Colonic mucosa (tissue), 4 donors: Measurements from ENCODE around the gene ACACA. TPM values are rescaled to one million over a fixed set of nuclear protein-coding genes. Genes with fewer than 3 reads are reported as not detected.

Source experiments
- DNase-seq: peaks from one replicate; pipeline ENCODE4 v3.0.0-alpha.2; 2020
- H3K27ac ChIP-seq: fragments of 200-600 bp; one replicate; pipeline ENCODE4 v1.8.0; 2021
- H3K27me3 ChIP-seq: fragments of 200-600 bp; one replicate; pipeline ENCODE4 v1.8.0; 2021
- H3K36me3 ChIP-seq: fragments of 200-600 bp; one replicate; pipeline ENCODE4 v1.8.0; 2021
- H3K4me1 ChIP-seq: fragments of 200-600 bp; one replicate; pipeline ENCODE4 v1.8.0; 2021; ENCODE audit warnings: mild to moderate bottlenecking
- H3K4me3 ChIP-seq: fragments of 200-600 bp; one replicate; pipeline ENCODE4 v1.8.0; 2021
- H3K9ac ChIP-seq, 2 donors: one replicate each; pipeline ENCODE4 v1.7.0; 2013; ENCODE audit warnings: control low read depth in 2 of 2, low read depth in 2 of 2, low read length in 2 of 2
- H3K9me3 ChIP-seq: fragments of 200-600 bp; one replicate; pipeline ENCODE4 v1.8.0; 2021
- intact Hi-C: fragments of 100-400 bp; cut with DNase I; formaldehyde crosslinking; loops from one replicate; pipeline ENCODE4 v1.14.1; 2022
- total RNA-seq, 2 donors: library from RNA; stranded (reverse); fragmentation: NEBNext Ultra II Directional in 1 of 2; extraction: Animal tissue kit (Norgen Biotek cat#: 25700) in 1 of 2; gene quantifications; one replicate each; pipeline ENCODE4 v1.2.1, GENCODE V29; 2021
- TF ChIP-seq, protein P1 (sequence below): fragments of 200-600 bp; IDR thresholded peaks from one replicate; pipeline ENCODE4 v1.8.0; 2022; ENCODE audit warnings: antibody characterized with exemption, mild to moderate bottlenecking
- donor health status: healthy.
- donor health status: DM: no; HTN: no; CAD: no.
- donor health status: DM: no; HTN: no; CAD: no.

ACACA gene
- total RNA-seq, 2 donors from 2014 or later, result 59.5 to 72.6 TPM

DNA sequence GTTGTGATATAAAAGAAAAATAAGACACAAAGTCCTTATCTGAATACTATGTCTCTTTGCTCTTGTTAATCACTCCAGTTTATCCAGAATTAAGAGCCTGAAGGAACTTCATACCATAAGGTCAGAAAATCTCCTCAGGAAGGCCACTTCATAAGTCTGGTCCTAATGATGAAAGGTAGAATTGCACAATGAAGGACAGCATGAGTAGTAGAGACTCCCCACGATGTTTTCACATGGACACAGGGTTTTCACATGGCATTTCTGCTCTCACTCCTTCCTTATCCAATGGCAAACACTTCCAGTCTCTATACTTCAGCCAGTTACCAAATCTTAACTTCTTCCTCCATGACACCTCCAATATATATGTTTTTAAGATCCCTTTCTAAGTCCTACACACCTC, 41.0 kb downstream of the ACACA start:
- H3K27ac ChIP-seq, result no peak overlapping the region
- intact Hi-C loops, result no loop called here
- no peaks in the 10 kb centered on the region for H3K9me3 ChIP-seq
- no peak overlapping the region for H3K4me3 ChIP-seq
- H3K4me1 ChIP-seq, result no peaks in the 10 kb centered on the region
- H3K27me3 ChIP-seq, result no peaks in the 10 kb centered on the region
- H3K9ac ChIP-seq, result no peak overlapping the region
- DNase-seq, result no peak
- H3K36me3 ChIP-seq, result no peaks in the 10 kb centered on the region
- TF ChIP-seq, protein P1, sequence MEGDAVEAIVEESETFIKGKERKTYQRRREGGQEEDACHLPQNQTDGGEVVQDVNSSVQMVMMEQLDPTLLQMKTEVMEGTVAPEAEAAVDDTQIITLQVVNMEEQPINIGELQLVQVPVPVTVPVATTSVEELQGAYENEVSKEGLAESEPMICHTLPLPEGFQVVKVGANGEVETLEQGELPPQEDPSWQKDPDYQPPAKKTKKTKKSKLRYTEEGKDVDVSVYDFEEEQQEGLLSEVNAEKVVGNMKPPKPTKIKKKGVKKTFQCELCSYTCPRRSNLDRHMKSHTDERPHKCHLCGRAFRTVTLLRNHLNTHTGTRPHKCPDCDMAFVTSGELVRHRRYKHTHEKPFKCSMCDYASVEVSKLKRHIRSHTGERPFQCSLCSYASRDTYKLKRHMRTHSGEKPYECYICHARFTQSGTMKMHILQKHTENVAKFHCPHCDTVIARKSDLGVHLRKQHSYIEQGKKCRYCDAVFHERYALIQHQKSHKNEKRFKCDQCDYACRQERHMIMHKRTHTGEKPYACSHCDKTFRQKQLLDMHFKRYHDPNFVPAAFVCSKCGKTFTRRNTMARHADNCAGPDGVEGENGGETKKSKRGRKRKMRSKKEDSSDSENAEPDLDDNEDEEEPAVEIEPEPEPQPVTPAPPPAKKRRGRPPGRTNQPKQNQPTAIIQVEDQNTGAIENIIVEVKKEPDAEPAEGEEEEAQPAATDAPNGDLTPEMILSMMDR, result no peak

DNA sequence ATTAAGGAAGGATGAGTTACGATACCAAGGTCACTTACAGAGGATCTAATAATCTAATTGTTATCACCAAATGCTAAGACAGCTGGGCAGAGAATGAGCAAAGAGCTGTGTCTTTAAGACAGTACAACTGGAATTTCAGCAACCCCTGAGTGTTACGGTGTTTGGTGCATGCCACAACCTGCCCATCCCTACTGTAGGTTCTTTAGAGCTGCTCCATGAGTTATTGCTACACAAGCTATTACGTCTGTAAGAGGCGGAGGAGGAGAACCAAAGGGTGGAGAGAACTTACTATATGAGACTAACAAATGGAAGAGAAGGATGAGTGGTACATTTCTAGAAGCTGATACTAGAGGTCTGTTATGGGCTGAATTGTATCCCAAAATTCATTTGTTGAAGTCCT, 45.1 kb downstream of the ACACA start:
- Histone ChIP-seq H3K27me3 (no peaks in the 10 kb centered on the region), H3K27ac (no peak overlapping the region), H3K36me3 (no peaks in the 10 kb centered on the region), H3K4me3 (no peak overlapping the region), H3K9me3 (no peaks in the 10 kb centered on the region), H3K9ac (no peak overlapping the region), H3K4me1 (peaks cover 6% of the 10 kb centered on the region)
- TF ChIP-seq, protein P1, result no peak
- DNase-seq, result no peak
- intact Hi-C loops, result no loop called here

DNA sequence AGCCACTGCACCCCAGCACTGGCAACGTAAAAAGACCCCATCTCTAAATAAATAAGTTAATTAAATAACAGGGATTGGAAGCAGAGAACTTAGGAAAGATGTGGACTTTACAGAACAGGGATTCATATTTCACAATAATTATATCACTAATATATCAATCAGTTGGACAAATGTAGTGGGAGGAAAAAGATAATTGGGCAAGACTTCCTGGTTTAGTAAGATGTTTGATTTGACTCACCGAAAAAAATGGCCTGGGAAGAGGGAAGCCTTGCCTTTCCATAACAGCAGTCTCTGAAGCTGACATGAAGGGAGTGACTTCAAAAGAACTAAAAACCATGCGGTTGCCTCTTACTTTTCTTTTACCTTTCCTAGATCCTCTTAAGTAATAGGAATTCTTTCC, 46.0 kb downstream of the ACACA start:
- H3K27ac ChIP-seq, result no peak overlapping the region
- H3K9ac ChIP-seq, result no peak overlapping the region
- no peaks in the 10 kb centered on the region for H3K27me3 ChIP-seq
- H3K4me3 ChIP-seq, result no peak overlapping the region
- no peak for DNase-seq
- no peaks in the 10 kb centered on the region for H3K36me3 ChIP-seq
- H3K4me1 ChIP-seq, result peaks cover 6% of the 10 kb centered on the region
- TF ChIP-seq, protein P1, result no peak
- intact Hi-C loops, result no loop called here
- H3K9me3 ChIP-seq, result no peaks in the 10 kb centered on the region

DNA sequence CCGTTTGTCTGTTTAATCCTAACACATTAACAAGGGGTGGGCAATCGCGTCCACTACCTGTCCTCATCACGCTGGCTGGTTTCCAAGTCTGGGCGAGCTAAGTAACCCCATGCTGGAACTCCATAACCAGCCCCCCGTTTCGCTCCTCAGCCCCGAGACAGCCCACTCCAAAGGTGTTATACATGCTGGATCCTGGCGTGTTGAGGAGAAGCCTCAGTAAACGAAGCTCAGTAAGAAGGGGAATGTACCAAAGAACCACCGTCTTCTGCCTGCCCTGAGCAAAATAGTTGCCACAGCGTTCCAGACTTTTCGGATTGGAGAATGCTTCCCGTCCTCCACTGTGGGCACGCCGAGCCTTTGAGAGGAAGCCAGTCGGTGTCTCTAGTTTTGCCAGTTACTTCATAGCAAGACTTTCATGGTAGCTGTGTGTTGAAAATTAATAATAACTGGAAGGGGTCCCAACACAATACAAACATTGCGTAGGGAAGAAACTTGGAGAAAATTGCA, 46.9 kb downstream of the ACACA start:
- no peaks in the 10 kb centered on the region for H3K9me3 ChIP-seq
- peak overlapping the region; percentile 54 to 81 for H3K9ac ChIP-seq
- TF ChIP-seq, protein P1, result no peak
- H3K27ac ChIP-seq, result peak overlapping the region; percentile 71
- intact Hi-C loops, result no loop called here
- H3K4me3 ChIP-seq, result peak overlapping the region; percentile 59
- DNase-seq, result no peak
- peaks cover 6% of the 10 kb centered on the region for H3K4me1 ChIP-seq
- H3K27me3 ChIP-seq, result no peaks in the 10 kb centered on the region
- H3K36me3 ChIP-seq, result no peaks in the 10 kb centered on the region

DNA sequence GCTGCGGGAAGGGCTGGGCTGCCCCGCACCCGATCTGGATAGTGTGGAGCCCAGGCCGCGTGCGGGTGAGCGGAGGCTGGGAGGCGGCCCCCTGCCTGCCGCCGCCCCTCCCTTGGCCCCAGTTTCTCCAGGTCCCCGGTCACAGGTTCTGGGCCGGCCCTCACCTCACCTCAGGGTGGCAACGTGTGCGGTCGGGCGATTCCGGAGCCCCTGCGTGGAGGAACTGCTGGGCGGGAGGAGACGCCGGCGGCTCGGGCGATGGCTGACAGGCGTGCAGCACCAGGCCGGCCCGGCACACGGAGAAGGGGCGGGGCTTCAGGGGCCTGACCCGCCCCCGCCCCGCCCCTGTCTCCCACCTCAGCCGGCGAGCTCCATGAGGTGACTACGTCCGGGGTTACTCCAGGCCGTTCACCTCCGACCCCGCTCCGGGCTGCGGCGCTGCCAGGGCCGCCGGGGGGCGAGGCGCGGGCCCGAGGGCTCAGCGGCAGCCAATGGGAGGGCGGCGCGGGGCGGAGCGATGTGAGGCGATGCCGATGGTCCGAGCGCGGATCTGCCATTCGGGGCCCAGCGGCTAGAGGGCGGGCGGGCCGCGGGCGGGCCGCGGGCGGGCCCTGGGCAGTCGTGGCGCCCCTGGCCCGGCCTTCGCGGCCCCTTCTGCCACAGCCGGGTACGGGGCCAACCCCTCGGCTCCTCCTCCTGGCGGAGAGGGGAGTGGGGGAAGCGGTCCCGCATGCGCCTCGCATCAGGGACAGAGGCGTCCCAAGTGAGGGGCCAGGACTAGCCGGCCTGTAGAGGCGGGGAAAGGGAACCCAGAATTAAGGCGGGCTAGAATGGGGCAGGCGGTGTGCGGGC, 47.6 kb downstream of the ACACA start:
- peak overlapping the region; percentile 59 for H3K4me3 ChIP-seq
- DNase-seq, result peak; percentile 95
- H3K9ac ChIP-seq, result peak overlapping the region; percentile 87 to 98
- peak overlapping the region; percentile 71 for H3K27ac ChIP-seq
- no peaks in the 10 kb centered on the region for H3K9me3 ChIP-seq
- no peaks in the 10 kb centered on the region for H3K27me3 ChIP-seq
- intact Hi-C loops, result no loop called here
- TF ChIP-seq, protein P1, result peak; percentile 27
- H3K4me1 ChIP-seq, result peaks cover 6% of the 10 kb centered on the region
- H3K36me3 ChIP-seq, result no peaks in the 10 kb centered on the region
